OCI-LY3 (cell line): ENCODE measurements around the gene TTLL1.

Experiments
- EZH2phosphoT487 ChIP-seq: fragments of 200-600 bp; shearing (Covaris generic); IDR thresholded peaks from 2 replicates; pipeline ENCODE4 v1.6.1; 2018; ENCODE audit warnings: antibody characterized with exemption, mixed run types, low read depth
- TF ChIP-seq, protein P1 (sequence below): fragments of 200-600, 300-600 bp; sonication (generic); IDR thresholded peaks from 2 replicates; pipeline ENCODE4 v1.5.1; 2014; ENCODE audit warnings: antibody characterized with exemption, low read length, low read depth

DNA sequence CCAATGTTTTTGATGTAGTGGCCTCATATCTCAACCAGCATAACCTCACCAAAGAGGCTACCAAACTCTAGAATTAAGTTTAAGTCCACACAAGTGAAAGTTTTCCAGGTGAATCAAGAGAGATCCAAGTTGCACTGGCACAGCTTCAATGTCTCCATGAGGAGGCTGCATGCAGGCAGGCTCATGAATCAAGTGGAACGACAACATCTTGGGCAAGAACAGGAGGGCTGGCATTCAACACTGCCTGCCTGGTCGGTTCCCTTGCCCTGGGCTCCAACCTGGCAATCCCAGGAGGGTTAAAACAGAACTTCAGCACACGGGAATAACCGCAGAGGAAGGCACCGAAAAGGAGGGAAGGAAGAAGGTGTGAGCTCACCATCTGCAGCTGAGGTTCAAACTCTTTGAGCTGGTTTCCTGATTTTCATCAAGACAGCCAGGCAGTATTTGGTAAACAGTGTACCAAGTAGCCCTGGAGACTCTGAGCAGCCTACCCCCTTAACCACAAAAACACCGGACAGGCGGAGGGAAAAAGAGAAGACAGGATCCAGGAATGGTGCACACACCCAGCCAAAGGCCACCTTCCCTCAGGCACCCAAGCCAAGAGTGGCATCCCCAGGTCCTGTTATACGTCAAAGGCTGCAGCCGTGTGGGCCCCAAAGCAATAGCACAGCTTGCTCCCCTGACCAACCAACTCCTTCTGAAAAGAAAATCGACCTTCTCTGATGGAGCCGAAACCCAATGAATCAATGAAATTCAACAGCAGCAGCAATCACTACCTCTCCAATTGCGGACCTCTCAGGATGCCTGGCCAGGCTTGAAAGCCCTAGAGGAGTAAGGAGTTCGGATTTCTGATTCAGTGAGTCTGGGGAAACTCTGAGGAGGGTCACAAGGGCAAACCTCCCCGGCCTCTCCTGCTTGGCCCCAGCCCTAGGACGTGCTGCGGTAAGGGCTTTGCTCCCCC is 75.6 kb downstream of the TTLL1 start:
- TF ChIP-seq, protein P1, sequence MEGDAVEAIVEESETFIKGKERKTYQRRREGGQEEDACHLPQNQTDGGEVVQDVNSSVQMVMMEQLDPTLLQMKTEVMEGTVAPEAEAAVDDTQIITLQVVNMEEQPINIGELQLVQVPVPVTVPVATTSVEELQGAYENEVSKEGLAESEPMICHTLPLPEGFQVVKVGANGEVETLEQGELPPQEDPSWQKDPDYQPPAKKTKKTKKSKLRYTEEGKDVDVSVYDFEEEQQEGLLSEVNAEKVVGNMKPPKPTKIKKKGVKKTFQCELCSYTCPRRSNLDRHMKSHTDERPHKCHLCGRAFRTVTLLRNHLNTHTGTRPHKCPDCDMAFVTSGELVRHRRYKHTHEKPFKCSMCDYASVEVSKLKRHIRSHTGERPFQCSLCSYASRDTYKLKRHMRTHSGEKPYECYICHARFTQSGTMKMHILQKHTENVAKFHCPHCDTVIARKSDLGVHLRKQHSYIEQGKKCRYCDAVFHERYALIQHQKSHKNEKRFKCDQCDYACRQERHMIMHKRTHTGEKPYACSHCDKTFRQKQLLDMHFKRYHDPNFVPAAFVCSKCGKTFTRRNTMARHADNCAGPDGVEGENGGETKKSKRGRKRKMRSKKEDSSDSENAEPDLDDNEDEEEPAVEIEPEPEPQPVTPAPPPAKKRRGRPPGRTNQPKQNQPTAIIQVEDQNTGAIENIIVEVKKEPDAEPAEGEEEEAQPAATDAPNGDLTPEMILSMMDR = no peak
- no peak for TF ChIP-seq EZH2phosphoT487
